Measurements from ENCODE around the gene AKAP1. TPM values are rescaled to one million over a fixed set of nuclear protein-coding genes. Genes with fewer than 3 reads are reported as not detected.

Gene AKAP1
- total RNA-seq, 2 experiments from 2014 or later = 41.8 to 49.0 TPM

DNA sequence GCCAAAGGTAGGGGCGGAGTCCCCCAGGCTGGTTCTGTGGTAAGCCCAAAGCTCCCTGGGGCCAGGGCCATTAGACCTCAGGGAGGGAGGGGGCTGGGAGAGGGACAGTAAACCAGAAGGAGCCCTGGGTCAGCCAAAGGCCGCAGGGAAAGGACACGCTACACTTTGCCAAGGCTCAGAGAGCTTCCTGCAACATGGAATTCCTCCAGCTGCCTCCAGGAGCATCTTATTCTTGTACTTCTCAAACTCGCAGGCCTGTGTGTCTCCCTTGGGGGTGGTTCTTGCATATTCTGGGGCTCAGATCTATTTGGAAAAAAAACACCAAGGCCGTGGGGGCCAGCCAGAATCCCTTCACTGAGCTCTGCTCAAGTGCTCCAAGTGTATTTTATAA lies 25.1 kb downstream of the AKAP1 start:
- H2AFZ ChIP-seq (ENCODE audit: low read length) = no peak overlapping the region
- intact Hi-C loops (cut with micrococcal nuclease; ENCODE audit: unreplicated experiment) = loop anchor here (10.0 kb wide), 1 partner anchor 105 kb away; no protein-coding TSS in a partner anchor
- H3K9me3 ChIP-seq (ENCODE audit: low read length) = no peaks in the 10 kb centered on the region
- H3K27ac ChIP-seq (ENCODE audit: low read depth, low read length, poor library complexity, severe bottlenecking) = no peak overlapping the region
- CTCF ChIA-PET (ENCODE audit: unreplicated experiment) = no interaction called here
- H3K79me2 ChIP-seq (ENCODE audit: insufficient read depth, low read depth, low read length) = 0 out of 2 replicates have a peak, but pooled peaks cover 4% of the 10 kb centered on the region
- peaks cover 85% of the 10 kb centered on the region for H3K36me3 ChIP-seq (ENCODE audit: insufficient read depth, low read length)
- H3K4me3 ChIP-seq (ENCODE audit: low read depth, low read length, poor library complexity, severe bottlenecking) = no peak overlapping the region
- POLR2A ChIA-PET = no interaction called here
- H3K4me1 ChIP-seq (ENCODE audit: insufficient read depth, low read length, poor library complexity, severe bottlenecking) = no peaks in the 10 kb centered on the region
- no TSS peak for BruUV-seq (replicated peaks)
- no peaks in the 10 kb centered on the region; the same call in 1 of the 2 replicates for H4K20me1 ChIP-seq (ENCODE audit: insufficient read depth, low read length)
- TF ChIP-seq EZH2phosphoT487 (IDR thresholded peaks at IDR 0.05; ENCODE audit: borderline replicate concordance, low read depth, low read length) = no peak
- TF ChIP-seq CTCF (conservative IDR thresholded peaks at IDR 0.05; ENCODE audit: low read length) = no peak
- no peak for DNase-seq (ENCODE audit: low spot score)
- no peaks in the 10 kb centered on the region for H3K9me2 ChIP-seq (ENCODE audit: insufficient read depth, low read length)
- H3K4me2 ChIP-seq (ENCODE audit: low read length) = no peak overlapping the region

- no peaks in the 10 kb centered on the region for H3K9me3 ChIP-seq (ENCODE audit: low read length)
- peaks cover 87% of the 10 kb centered on the region for H3K36me3 ChIP-seq (ENCODE audit: insufficient read depth, low read length)
- H3K79me2 ChIP-seq (ENCODE audit: insufficient read depth, low read depth, low read length) = 0 out of 2 replicates have a peak, but pooled peaks cover 4% of the 10 kb centered on the region
- BruUV-seq (replicated peaks) = no TSS peak
- TF ChIP-seq CTCF (conservative IDR thresholded peaks at IDR 0.05; ENCODE audit: low read length) = no peak
- TF ChIP-seq EZH2phosphoT487 (IDR thresholded peaks at IDR 0.05; ENCODE audit: borderline replicate concordance, low read depth, low read length) = no peak
- ChIA-PET POLR2A (no interaction called here), CTCF (ENCODE audit: unreplicated experiment) (no interaction called here)
- no peak overlapping the region for H3K27ac ChIP-seq (ENCODE audit: low read depth, low read length, poor library complexity, severe bottlenecking)
- H3K9me2 ChIP-seq (ENCODE audit: insufficient read depth, low read length) = no peaks in the 10 kb centered on the region
- no peak for DNase-seq (ENCODE audit: low spot score)
- H2AFZ ChIP-seq (ENCODE audit: low read length) = no peak overlapping the region
- H3K4me1 ChIP-seq (ENCODE audit: insufficient read depth, low read length, poor library complexity, severe bottlenecking) = no peaks in the 10 kb centered on the region
- H3K4me2 ChIP-seq (ENCODE audit: low read length) = no peak overlapping the region
- H4K20me1 ChIP-seq (ENCODE audit: insufficient read depth, low read length) = no peaks in the 10 kb centered on the region; the same call in 1 of the 2 replicates
- intact Hi-C loops (cut with micrococcal nuclease; ENCODE audit: unreplicated experiment) = loop anchor here (10.0 kb wide), 1 partner anchor 106 kb away; no protein-coding TSS in a partner anchor
- no peak overlapping the region for H3K4me3 ChIP-seq (ENCODE audit: low read depth, low read length, poor library complexity, severe bottlenecking)
Measured at GRCh38 chr17:57110579-57111325, 25.7 kb downstream of the AKAP1 start.

DNA sequence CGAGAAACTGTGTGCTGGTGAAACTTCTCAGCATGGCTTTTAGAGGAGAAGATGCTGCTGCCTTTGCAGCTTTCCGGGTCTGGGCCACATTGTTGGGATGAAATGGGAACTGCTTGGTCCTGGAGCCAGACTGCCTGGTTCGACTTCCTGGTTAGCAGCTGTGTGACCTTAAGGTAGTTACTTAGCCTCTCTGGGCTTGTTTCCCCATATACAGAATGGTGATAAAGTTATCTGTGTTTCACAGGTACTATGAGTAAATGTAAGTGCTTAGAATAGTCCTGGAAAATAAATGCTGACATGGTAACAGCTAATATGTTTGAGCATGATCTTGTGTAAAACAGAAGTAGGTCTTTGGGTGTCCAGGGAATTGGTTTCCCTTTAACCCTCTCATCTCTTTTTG lies 26.3 kb downstream of the AKAP1 start:
- no peaks in the 10 kb centered on the region for H3K9me3 ChIP-seq (ENCODE audit: low read length)
- H4K20me1 ChIP-seq (ENCODE audit: insufficient read depth, low read length) = no peaks in the 10 kb centered on the region; the same call in 1 of the 2 replicates
- H3K79me2 ChIP-seq (ENCODE audit: insufficient read depth, low read depth, low read length) = 0 out of 2 replicates have a peak, but pooled peaks cover 4% of the 10 kb centered on the region
- DNase-seq (ENCODE audit: low spot score) = no peak
- no peaks in the 10 kb centered on the region for H3K9me2 ChIP-seq (ENCODE audit: insufficient read depth, low read length)
- ChIA-PET CTCF (ENCODE audit: unreplicated experiment) (no interaction called here), POLR2A (no interaction called here)
- H3K4me1 ChIP-seq (ENCODE audit: insufficient read depth, low read length, poor library complexity, severe bottlenecking) = no peaks in the 10 kb centered on the region
- no peak overlapping the region for H3K4me2 ChIP-seq (ENCODE audit: low read length)
- H3K4me3 ChIP-seq (ENCODE audit: low read depth, low read length, poor library complexity, severe bottlenecking) = no peak overlapping the region
- H3K27ac ChIP-seq (ENCODE audit: low read depth, low read length, poor library complexity, severe bottlenecking) = no peak overlapping the region
- no peak for TF ChIP-seq CTCF (conservative IDR thresholded peaks at IDR 0.05; ENCODE audit: low read length)
- TF ChIP-seq EZH2phosphoT487 (IDR thresholded peaks at IDR 0.05; ENCODE audit: borderline replicate concordance, low read depth, low read length) = no peak
- H3K36me3 ChIP-seq (ENCODE audit: insufficient read depth, low read length) = peaks cover 87% of the 10 kb centered on the region
- intact Hi-C loops (cut with micrococcal nuclease; ENCODE audit: unreplicated experiment) = loop anchor here (10.0 kb wide), 1 partner anchor 107 kb away; no protein-coding TSS in a partner anchor
- no TSS peak for BruUV-seq (replicated peaks)
- H2AFZ ChIP-seq (ENCODE audit: low read length) = no peak overlapping the region
